Motor neuron (in vitro differentiated cells): ENCODE results near the gene POLG. TPM values are rescaled to one million over a fixed set of nuclear protein-coding genes. Genes with fewer than 3 reads are reported as not detected.

Experiments used
- ATAC-seq, 8 experiments: fragments of 200-7000 bp; cut with Tn5 transposase; replicated peaks in 6 of 8; 2 replicates each; pipeline ENCODE4 v1.8.0; 2021; ENCODE audit warnings: mild to moderate bottlenecking in 8 of 8, moderate library complexity in 8 of 8
- H3K27ac ChIP-seq, 2 donors: fragments of 250-450 bp; sonication (Bioruptor Pico); 2 replicates each; pipeline ENCODE4 v1.9.0; 2021; ENCODE audit warnings: antibody characterized with exemption in 2 of 2, mild to moderate bottlenecking in 2 of 2, moderate library complexity in 1 of 2
- H3K4me1 ChIP-seq, 2 donors: fragments of 250-450 bp; sonication (Bioruptor Pico); replicated peaks in 1 of 2; 2 replicates each; pipeline ENCODE4 v1.6.1; 2021; ENCODE audit warnings: antibody characterized with exemption in 2 of 2, mild to moderate bottlenecking in 2 of 2, moderate library complexity in 1 of 2
- H3K4me3 ChIP-seq, 5 donors: fragments of 250-450 bp; sonication (Bioruptor Pico); 2 replicates each; pipeline ENCODE4 v1.9.0; 2021; ENCODE audit warnings: antibody characterized with exemption in 5 of 5, mild to moderate bottlenecking in 5 of 5, moderate library complexity in 4 of 5
- WGBS, 10 experiments: fragments of 450-650 bp; shearing (Covaris generic); methylation state at CpG; one replicate each; pipeline ENCODE4 v1.0.0; 2022; 5-methylcytosine and 5-hydroxymethylcytosine counted together
- in situ Hi-C, 9 experiments: fragments of 400-800 bp; cut with MboI; loops; one replicate each; pipeline ENCODE4 v1.15.0; 2021; ENCODE audit warnings: low sequenced_read_pairs in 9 of 9, low pct_unique_long_range_greater_than_20kb in 2 of 9; ENCODE audit not compliant: unreplicated experiment in 9 of 9
- total RNA-seq, 8 experiments: library from RNA; unstranded; fragments of 300-600 nt; gene quantifications; 2 replicates each; pipeline versions ENCODE4 v1.2.3 to v1.2.4, GENCODE V29; 2022

Gene POLG
- total RNA-seq, 8 experiments from 2014 or later: 15.6 to 55.0 (median 23.4) TPM

GRCh38 chr15:89366656-89367393 is 32.2 kb upstream of the POLG start:
- ATAC-seq: no peak
- Histone ChIP-seq H3K4me3 (peak overlapping the region; percentile 37 to 63 (median 55)), H3K4me1 (peaks cover 35 to 44% of the 10 kb centered on the region in 2 donors), H3K27ac (no peak overlapping the region)
- in situ Hi-C loops: loop anchor here in 2 of 9 experiments (10.0 to 25.0 kb wide), 2 partner anchors 58 to 95 kb away; no protein-coding TSS in a partner anchor
- WGBS, 10 experiments: 0 to 72% (median 12%) methylated on average over 2 to 9 of the region's 21 CpGs; no CpG with 5 or more reads in 3 of the 10 experiments

GRCh38 chr15:89365462-89366065 is 30.9 kb upstream of the POLG start:
- peaks cover 33 to 42% of the 10 kb centered on the region in 2 donors for H3K4me1 ChIP-seq
- in situ Hi-C loops: loop anchor here in 2 of 9 experiments (10.0 to 25.0 kb wide), 2 partner anchors 59 to 97 kb away; no protein-coding TSS in a partner anchor
- no peak for ATAC-seq
- H3K27ac ChIP-seq: no peak overlapping the region
- 0 to 53% (median 18%) methylated on average over 2 of the region's 22 CpGs; no CpG with 5 or more reads in 7 of the 10 experiments for WGBS, 10 experiments
- peak overlapping the region in 2 of 5 donors; percentile 2 for H3K4me3 ChIP-seq

DNA sequence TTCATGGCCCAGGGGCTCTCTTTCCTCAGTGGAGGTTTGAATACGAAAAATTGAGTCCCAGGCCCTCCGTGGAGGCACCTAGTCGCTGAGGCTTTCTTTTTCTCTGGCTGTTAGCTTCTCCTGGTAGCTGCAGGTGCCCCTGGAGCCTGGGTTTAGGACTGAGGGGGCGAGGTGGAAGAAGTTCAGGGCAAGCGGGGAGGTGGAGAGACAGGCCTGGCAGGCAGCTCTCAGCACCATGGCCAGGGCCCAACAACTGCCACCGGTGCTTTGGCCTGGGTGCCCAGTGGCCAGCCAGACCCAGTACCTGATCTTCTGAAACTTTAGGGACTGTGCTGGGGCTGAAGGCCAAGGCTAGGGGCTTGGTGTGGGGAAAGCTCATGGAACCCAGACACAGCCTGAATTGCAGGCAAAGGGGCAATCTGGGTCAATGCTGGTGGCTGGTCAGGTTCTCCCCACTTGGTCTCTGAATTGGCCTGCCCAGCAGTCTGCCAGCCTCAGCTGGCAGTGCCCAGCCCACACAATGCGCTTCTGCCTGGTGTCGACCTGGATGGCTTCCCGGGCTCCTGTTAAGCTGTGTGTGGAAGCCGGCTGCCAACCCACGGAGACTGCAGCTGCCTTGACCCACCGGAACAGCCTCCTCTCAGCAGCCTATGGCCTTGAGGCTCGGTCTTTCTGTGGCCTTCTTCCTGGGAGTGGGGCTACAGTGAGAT is 30.3 kb upstream of the POLG start:
- Histone ChIP-seq H3K4me3 (peak overlapping the region in 1 of 5 donors; percentile 63), H3K4me1 (peaks cover 31 to 42% of the 10 kb centered on the region in 2 donors), H3K27ac (no peak overlapping the region)
- in situ Hi-C loops: loop anchor here in 2 of 9 experiments (10.0 to 25.0 kb wide), 2 partner anchors 60 to 97 kb away; no protein-coding TSS in a partner anchor
- WGBS, 10 experiments: 0 to 67% (median 28%) methylated on average over 1 to 9 of the region's 13 CpGs; no CpG with 5 or more reads in 4 of the 10 experiments
- no peak for ATAC-seq

DNA sequence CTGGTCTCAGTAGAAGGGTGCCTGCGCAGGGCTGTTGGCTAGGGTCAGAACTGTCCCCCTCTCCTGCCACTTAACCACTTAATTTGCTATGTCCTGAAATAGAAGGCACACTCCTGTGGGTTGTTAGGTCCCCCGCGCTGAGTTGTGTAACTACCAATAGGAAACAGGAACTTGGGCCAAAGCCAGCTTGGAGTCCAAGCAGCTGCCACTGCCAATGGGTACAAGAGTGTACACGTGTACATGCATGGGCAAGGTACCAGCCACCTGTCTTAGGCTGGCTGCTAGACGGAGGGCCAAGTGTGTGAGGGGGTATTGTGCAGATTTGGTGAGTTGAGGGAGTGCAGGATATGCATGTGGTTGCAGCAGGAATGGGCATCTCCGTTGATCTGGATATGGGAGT is 29.7 kb upstream of the POLG start:
- in situ Hi-C loops: loop anchor here in 2 of 9 experiments (10.0 to 25.0 kb wide), 2 partner anchors 60 to 98 kb away; no protein-coding TSS in a partner anchor
- peaks cover 26 to 45% of the 10 kb centered on the region in 2 donors for H3K4me1 ChIP-seq
- peak overlapping the region in 2 of 5 donors; percentile 51 to 63 for H3K4me3 ChIP-seq
- no peak overlapping the region for H3K27ac ChIP-seq
- ATAC-seq: no peak
- 0 to 67% (median 36%) methylated on average over 1 to 2 of the region's 6 CpGs; no CpG with 5 or more reads in 2 of the 10 experiments for WGBS, 10 experiments

GRCh38 chr15:89363770-89364169 is 29.1 kb upstream of the POLG start:
- Histone ChIP-seq H3K4me3 (peak overlapping the region in 3 of 5 donors; percentile 51 to 63 (median 54)), H3K4me1 (peaks cover 23 to 50% of the 10 kb centered on the region in 2 donors), H3K27ac (no peak overlapping the region)
- in situ Hi-C loops: loop anchor here in 2 of 9 experiments (10.0 to 25.0 kb wide), 2 partner anchors 61 to 99 kb away; no protein-coding TSS in a partner anchor
- ATAC-seq: no peak
- WGBS, 10 experiments: 20% methylated on average over 2 of the region's 4 CpGs; no CpG with 5 or more reads in 9 of the 10 experiments

GRCh38 chr15:89363133-89363532 is 28.5 kb upstream of the POLG start:
- H3K4me3 ChIP-seq: peak overlapping the region; percentile 51 to 63 (median 54)
- in situ Hi-C loops: loop anchor here in 2 of 9 experiments (10.0 to 25.0 kb wide), 2 partner anchors 62 to 99 kb away; no protein-coding TSS in a partner anchor
- WGBS, 10 experiments: 17 to 29% (median 25%) methylated on average over 1 to 4 of the region's 6 CpGs; no CpG with 5 or more reads in 5 of the 10 experiments
- H3K4me1 ChIP-seq: peaks cover 23 to 50% of the 10 kb centered on the region in 2 donors
- H3K27ac ChIP-seq: no peak overlapping the region
- no peak for ATAC-seq

GRCh38 chr15:89362203-89363101 is 27.8 kb upstream of the POLG start:
- H3K4me3 ChIP-seq: peak overlapping the region; percentile 51 to 63 (median 54)
- H3K4me1 ChIP-seq: peaks cover 23 to 50% of the 10 kb centered on the region in 2 donors
- H3K27ac ChIP-seq: no peak overlapping the region
- peak in 6 of 8 experiments; percentile 2 to 59 (median 48) for ATAC-seq
- in situ Hi-C loops: loop anchor here in 2 of 9 experiments (10.0 to 25.0 kb wide), 2 partner anchors 62 to 100 kb away; no protein-coding TSS in a partner anchor
- WGBS, 10 experiments: 0 to 11% methylated on average over 3 to 4 of the region's 73 CpGs; no CpG with 5 or more reads in 8 of the 10 experiments

DNA sequence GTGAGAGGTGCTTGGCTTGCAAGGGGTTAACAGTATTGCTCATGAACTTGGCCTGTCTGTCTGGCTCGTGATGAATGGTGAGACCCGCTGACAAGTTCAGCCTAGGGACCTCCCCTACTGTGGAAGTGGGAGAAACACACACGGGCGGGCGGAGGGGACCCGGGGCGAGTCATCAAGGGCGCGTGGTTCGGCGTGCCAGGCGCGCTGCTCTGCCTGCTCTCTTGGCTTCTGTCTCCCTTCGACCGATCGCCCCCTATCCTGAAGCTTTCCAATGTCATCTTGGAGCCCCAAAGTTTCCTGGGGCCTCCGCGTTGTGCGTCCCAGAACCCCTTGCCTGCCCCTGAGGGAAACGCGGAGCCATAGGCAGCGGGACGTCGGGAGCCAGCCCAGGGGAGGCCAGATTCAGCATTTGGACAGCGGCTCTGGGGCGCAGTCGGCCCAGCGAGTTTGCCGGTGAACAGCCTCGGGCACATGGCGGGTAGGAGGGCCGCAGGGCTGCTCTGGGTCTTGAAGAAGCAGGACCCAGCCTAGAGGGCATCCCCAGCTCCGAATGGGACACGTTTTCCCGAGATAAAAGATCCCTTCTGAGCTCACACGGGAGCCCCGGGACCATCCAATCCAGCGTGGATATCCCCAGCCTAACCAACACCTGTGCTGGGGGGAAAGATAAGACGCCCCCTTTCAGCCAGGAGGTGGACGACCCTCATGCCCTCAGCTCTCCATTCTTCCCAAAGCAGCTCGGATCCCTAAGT is 27.0 kb upstream of the POLG start:
- peaks cover 23 to 50% of the 10 kb centered on the region in 2 donors for H3K4me1 ChIP-seq
- in situ Hi-C loops: loop anchor here in 2 of 9 experiments (10.0 to 25.0 kb wide), 2 partner anchors 63 to 101 kb away; no protein-coding TSS in a partner anchor
- peak overlapping the region; percentile 51 to 63 (median 54) for H3K4me3 ChIP-seq
- H3K27ac ChIP-seq: no peak overlapping the region
- WGBS, 10 experiments: 0 to 3% (median 0%) methylated on average over 1 to 13 of the region's 41 CpGs; no CpG with 5 or more reads in 6 of the 10 experiments
- peak; percentile 36 to 65 (median 52) for ATAC-seq

DNA sequence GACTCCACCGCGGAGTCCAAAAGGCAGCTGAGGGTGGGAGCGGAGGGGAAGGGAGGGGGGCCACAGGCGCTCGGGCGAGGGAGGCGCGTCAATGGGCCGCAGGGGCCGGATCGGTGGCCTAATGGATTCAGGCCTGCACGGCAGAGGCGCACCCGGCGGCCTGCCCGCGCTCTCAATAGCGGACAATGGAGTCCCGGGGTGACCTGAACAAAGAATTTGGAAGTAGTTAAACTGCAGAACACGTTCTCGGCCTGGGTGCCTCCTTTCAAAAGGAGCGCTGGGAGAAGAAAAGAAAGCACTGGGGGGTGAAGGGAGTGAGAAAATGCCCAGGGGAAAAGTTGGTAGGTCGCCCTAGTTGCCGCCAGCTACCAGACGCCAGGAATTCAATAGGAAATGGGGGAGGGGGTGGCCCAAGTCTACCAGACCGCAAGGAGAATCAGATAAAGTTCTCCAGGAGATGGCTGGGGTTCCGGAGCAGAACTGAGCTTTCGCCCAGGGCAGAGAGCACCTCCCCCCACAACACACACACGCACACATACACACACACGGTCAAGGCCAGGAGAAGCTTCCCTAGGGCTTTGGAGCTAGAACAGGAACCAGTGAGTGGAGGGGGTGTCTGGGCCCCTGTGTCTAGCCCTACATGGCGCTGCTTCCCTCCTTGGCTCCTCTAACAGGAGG is 25.8 kb upstream of the POLG start:
- 0 to 15% (median 12%) methylated on average over 1 to 12 of the region's 31 CpGs; no CpG with 5 or more reads in 4 of the 10 experiments for WGBS, 10 experiments
- ATAC-seq: peak in 1 of 8 experiments; percentile 3
- Histone ChIP-seq H3K27ac (no peak overlapping the region), H3K4me3 (peak overlapping the region in 1 of 5 donors; percentile 3), H3K4me1 (peaks cover 23 to 45% of the 10 kb centered on the region in 2 donors)
- in situ Hi-C loops: loop anchor here in 2 of 9 experiments (10.0 to 25.0 kb wide), 2 partner anchors 64 to 102 kb away; no protein-coding TSS in a partner anchor

DNA sequence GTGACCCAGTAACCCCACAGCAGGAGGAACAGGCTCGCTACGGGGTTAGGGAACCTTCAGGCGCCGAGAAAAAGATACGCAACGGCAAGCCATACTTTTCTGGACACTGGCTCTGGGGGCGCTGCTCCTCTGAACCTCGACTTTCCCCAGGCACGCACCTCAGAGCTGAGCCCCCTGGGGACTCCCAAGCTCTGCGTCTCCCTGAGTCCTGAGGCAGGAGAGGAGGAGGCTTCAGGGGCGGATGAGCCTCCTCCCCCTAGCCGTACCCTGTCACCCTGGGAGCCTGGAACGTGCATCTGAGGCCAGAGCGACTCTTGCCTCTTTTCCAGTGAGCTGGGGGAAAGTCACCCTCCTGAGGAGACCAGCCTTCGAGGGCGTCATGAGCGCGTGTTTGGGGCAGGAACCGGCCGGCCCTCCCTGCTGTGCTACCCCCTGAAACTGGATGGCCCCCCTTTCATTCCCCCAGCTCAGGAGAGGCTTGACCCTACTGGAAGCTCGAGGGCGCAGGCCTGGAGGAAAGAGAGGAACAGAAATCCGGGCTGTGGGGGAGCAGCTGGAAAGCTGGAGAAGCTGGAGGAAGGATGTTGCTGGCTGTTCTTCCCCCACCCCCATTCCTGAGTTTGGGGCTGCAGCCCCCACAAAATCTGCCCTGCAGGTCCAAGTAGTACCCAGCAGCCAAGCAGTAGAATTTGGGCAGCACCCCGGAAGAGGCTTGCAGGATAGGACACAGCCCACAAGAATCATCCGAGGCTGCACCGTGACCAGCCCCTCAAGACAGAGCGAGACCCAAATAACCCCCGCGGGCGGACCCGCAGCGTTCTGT is 25.1 kb upstream of the POLG start:
- no peak for ATAC-seq
- 0 to 21% (median 9%) methylated on average over 2 to 8 of the region's 32 CpGs; no CpG with 5 or more reads in 6 of the 10 experiments for WGBS, 10 experiments
- in situ Hi-C loops: loop anchor here in 3 of 9 experiments (10.0 to 25.0 kb wide), 3 partner anchors 65 to 115 kb away; no protein-coding TSS in a partner anchor
- no peak overlapping the region for H3K4me3 ChIP-seq
- H3K4me1 ChIP-seq: peaks cover 23 to 43% of the 10 kb centered on the region in 2 donors
- H3K27ac ChIP-seq: no peak overlapping the region
